Measurements from ENCODE around the gene CLEC2D.

GRCh38 chr12:9626821-9627220, 42.7 kb upstream of the CLEC2D start:
- TF ChIP-seq CTCF (IDR thresholded peaks at IDR 0.05) (no peak), POLR2A (IDR thresholded peaks at IDR 0.05) (no peak)

All from ovary (tissue), 3 donors.